Peyer's patch (tissue), 4 donors: ENCODE measurements around the gene CACUL1. TPM values are rescaled to one million over a fixed set of nuclear protein-coding genes. Genes with fewer than 3 reads are reported as not detected.
A peak's percentile ranks its signal among the peaks of the same experiment; 100 is the strongest.

Experiments
- DNase-seq, 3 donors: peaks; one replicate each; pipeline ENCODE4 v3.0.0-alpha.2; 2017 to 2019
- H3K27ac ChIP-seq, 4 donors: fragments of 200-600 bp; sonication (generic); one replicate each; pipeline ENCODE4 v1.5.1; 2016 to 2019
- H3K27me3 ChIP-seq, 2 donors: fragments of 200-600 bp; sonication (generic); one replicate each; pipeline ENCODE4 v1.5.1; 2019
- H3K36me3 ChIP-seq, 3 donors: fragments of 200-600 bp; sonication (generic); one replicate each; pipeline ENCODE4 v1.5.1; 2016 to 2019
- H3K4me1 ChIP-seq, 4 donors: fragments of 200-600 bp; sonication (generic); one replicate each; pipeline ENCODE4 v1.5.1; 2016 to 2019
- H3K4me3 ChIP-seq, 4 donors: fragments of 200-600 bp; sonication (generic); 1 replicate in 3 of 4; 2 replicates in 1 of 4; pipeline ENCODE4 v1.5.1; 2016 to 2019; ENCODE audit warnings: mild to moderate bottlenecking in 1 of 4
- H3K9me3 ChIP-seq, 4 donors: fragments of 200-600 bp; sonication (generic); one replicate each; pipeline ENCODE4 v1.5.1; 2016 to 2019; ENCODE audit warnings: mild to moderate bottlenecking in 1 of 4
- CTCF ChIP-seq, 6 experiments: fragments of 450-650 bp in 4 of 6; fragments of 200-600 bp in 2 of 6; sonication (generic) in 1 of 6; IDR thresholded peaks; one replicate each; pipeline ENCODE4 v1.5.1; 2017 to 2019; ENCODE audit warnings: antibody characterized with exemption in 6 of 6, mild to moderate bottlenecking in 3 of 6, moderate library complexity in 1 of 6
- POLR2A ChIP-seq, 2 donors: fragments of 450-650 bp; IDR thresholded peaks; one replicate each; pipeline ENCODE4 v1.5.1; 2017; ENCODE audit warnings: antibody characterized with exemption in 2 of 2, mild to moderate bottlenecking in 2 of 2, moderate library complexity in 2 of 2
- total RNA-seq, 4 donors: library from RNA; depleted of rRNA; stranded (reverse); fragments of >200 nt; gene quantifications; one replicate each; pipeline ENCODE4 v1.1.0, GENCODE V29; 2016

CACUL1 gene
- total RNA-seq, 4 donors from 2014 or later: 20.6 to 42.6 (median 33.1) TPM

GRCh38 chr10:118754229-118754555 is 578 bp downstream of the CACUL1 start:
- DNase-seq: peak; percentile 41 to 73 (median 55)
- Histone ChIP-seq H3K4me1 (peaks cover 0 to 27% (median 7%) of the 10 kb centered on the region in 4 donors), H3K36me3 (no peaks in the 10 kb centered on the region), H3K4me3 (peak overlapping the region; percentile 73 to 99 (median 91)), H3K27ac (peak overlapping the region; percentile 80 to 91 (median 90)), H3K27me3 (no peaks in the 10 kb centered on the region), H3K9me3 (no peaks in the 10 kb centered on the region)
- TF ChIP-seq CTCF (IDR thresholded peaks at IDR 0.05) (no peak), POLR2A (IDR thresholded peaks at IDR 0.05) (no peak)

GRCh38 chr10:118753331-118754228 is 1.2 kb downstream of the CACUL1 start:
- TF ChIP-seq POLR2A (IDR thresholded peaks at IDR 0.05) (no peak), CTCF (IDR thresholded peaks at IDR 0.05) (no peak)
- peak overlapping the region in 3 of 4 donors; percentile 90 to 91 (median 90) for H3K27ac ChIP-seq
- peaks cover 0 to 27% (median 7%) of the 10 kb centered on the region in 4 donors for H3K4me1 ChIP-seq
- DNase-seq: no peak
- no peaks in the 10 kb centered on the region for H3K36me3 ChIP-seq
- H3K9me3 ChIP-seq: no peaks in the 10 kb centered on the region
- no peaks in the 10 kb centered on the region for H3K27me3 ChIP-seq
- peak overlapping the region; percentile 73 to 99 (median 91) for H3K4me3 ChIP-seq

- Histone ChIP-seq H3K27me3 (no peaks in the 10 kb centered on the region), H3K4me3 (peak overlapping the region in 1 of 4 donors; percentile 99), H3K27ac (no peak overlapping the region), H3K9me3 (no peaks in the 10 kb centered on the region), H3K4me1 (peaks cover 0 to 27% (median 7%) of the 10 kb centered on the region in 4 donors), H3K36me3 (no peaks in the 10 kb centered on the region)
- TF ChIP-seq CTCF (IDR thresholded peaks at IDR 0.05) (no peak), POLR2A (IDR thresholded peaks at IDR 0.05) (no peak)
- no peak for DNase-seq
Measured at GRCh38 chr10:118752409-118752808, 2.4 kb downstream of the CACUL1 start.

- Histone ChIP-seq H3K4me3 (no peak overlapping the region), H3K27me3 (no peaks in the 10 kb centered on the region), H3K36me3 (no peaks in the 10 kb centered on the region), H3K27ac (no peak overlapping the region), H3K9me3 (no peaks in the 10 kb centered on the region), H3K4me1 (peaks cover 0 to 27% (median 7%) of the 10 kb centered on the region in 4 donors)
- no peak for DNase-seq
- TF ChIP-seq CTCF (IDR thresholded peaks at IDR 0.05): no peak
- no peak for TF ChIP-seq POLR2A (IDR thresholded peaks at IDR 0.05)
Measured at GRCh38 chr10:118751265-118751664, 3.5 kb downstream of the CACUL1 start.

- no peaks in the 10 kb centered on the region for H3K27me3 ChIP-seq
- H3K4me3 ChIP-seq: no peak overlapping the region
- H3K36me3 ChIP-seq: no peaks in the 10 kb centered on the region
- H3K4me1 ChIP-seq: peaks cover 0 to 13% (median 1%) of the 10 kb centered on the region in 4 donors
- H3K9me3 ChIP-seq: no peaks in the 10 kb centered on the region
- TF ChIP-seq POLR2A (IDR thresholded peaks at IDR 0.05): no peak
- no peak for TF ChIP-seq CTCF (IDR thresholded peaks at IDR 0.05)
- DNase-seq: no peak
- H3K27ac ChIP-seq: no peak overlapping the region
Measured at GRCh38 chr10:118748041-118748440, 6.7 kb downstream of the CACUL1 start.
